LNCaP clone FGC (cell line): ENCODE data around the gene TACR1.

Source experiments
- DNase-seq: peaks from one replicate; pipeline ENCODE4 v3.0.0-alpha.2; 2011; ENCODE audit warnings: low read depth
- H3K4me3 ChIP-seq: 2 replicates; pipeline ENCODE4 v1.5.1; 2011; ENCODE audit warnings: mild to moderate bottlenecking, low read depth, low read length, control low read depth
- CTCF ChIP-seq: IDR thresholded peaks from 2 replicates; pipeline ENCODE4 v1.5.1; 2012; ENCODE audit warnings: mild to moderate bottlenecking; ENCODE audit not compliant: control insufficient read depth, insufficient read depth; ENCODE audit errors: extremely low read depth

The TACR1 gene

GRCh38 chr2:75195076-75195691 is 4.1 kb downstream of the TACR1 start:
- H3K4me3 ChIP-seq = no peak overlapping the region
- DNase-seq = no peak
- TF ChIP-seq CTCF = no peak

- DNase-seq = no peak
- H3K4me3 ChIP-seq = no peak overlapping the region
- no peak for TF ChIP-seq CTCF
Observed at GRCh38 chr2:75194184-75194868, 5.0 kb downstream of the TACR1 start.

DNA sequence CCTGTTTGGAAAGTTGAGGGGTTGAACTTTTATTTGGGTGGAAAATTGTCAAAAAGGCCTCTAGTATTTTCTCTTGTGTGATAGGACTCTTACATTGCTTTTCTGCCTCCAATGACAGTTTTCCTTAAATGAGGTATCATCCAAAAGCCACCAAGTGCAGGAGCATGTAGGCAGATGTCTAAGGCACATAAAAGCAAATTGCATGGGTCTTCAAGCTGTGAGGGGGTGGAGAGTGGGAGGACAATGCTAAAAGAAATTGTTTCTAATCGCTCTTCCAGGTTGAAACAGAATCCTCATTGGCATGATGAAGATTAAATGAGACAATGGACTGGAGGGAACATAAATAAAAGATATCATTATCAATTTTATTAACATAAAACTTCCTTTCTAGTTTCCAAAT is 6.8 kb downstream of the TACR1 start:
- TF ChIP-seq CTCF = no peak
- no peak overlapping the region for H3K4me3 ChIP-seq
- DNase-seq = no peak

GRCh38 chr2:75190271-75190990 is 8.9 kb downstream of the TACR1 start:
- DNase-seq = no peak
- no peak overlapping the region for H3K4me3 ChIP-seq
- no peak for TF ChIP-seq CTCF

GRCh38 chr2:75186821-75187220 is 12.5 kb downstream of the TACR1 start:
- DNase-seq = no peak
- no peak for TF ChIP-seq CTCF
- no peak overlapping the region for H3K4me3 ChIP-seq

DNA sequence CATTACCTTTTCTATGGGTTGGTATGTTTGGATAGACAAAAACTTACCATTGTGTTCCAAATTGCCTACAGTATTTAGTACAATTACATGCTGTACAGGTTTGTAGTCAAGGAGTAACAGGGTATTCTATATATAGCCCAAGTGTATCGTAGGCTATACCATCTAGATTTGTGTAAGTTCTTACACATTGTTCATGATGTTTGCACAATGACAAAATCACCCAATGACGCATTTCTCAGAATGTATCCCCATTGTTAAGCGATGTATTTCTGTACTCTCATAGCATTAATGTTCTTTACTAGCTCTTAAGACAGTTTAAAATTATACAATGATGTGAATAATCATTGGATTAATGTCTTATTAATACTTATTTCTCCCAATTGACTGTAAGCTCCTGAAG is 16.7 kb downstream of the TACR1 start:
- TF ChIP-seq CTCF = no peak
- no peak overlapping the region for H3K4me3 ChIP-seq
- no peak for DNase-seq

- no peak overlapping the region for H3K4me3 ChIP-seq
- DNase-seq = no peak
- TF ChIP-seq CTCF = no peak
Observed at GRCh38 chr2:75180476-75180875, 18.8 kb downstream of the TACR1 start.
